Mesodermal cell (in vitro differentiated cells): ENCODE measurements around the gene OR6N2.

Experiments
- H3K27ac ChIP-seq: 2 replicates; pipeline ENCODE4 v1.7.0; 2013; ENCODE audit warnings: mild to moderate bottlenecking, low read depth, low read length, moderate library complexity; ENCODE audit not compliant: severe bottlenecking
- H3K36me3 ChIP-seq: 2 replicates; pipeline ENCODE4 v1.7.1; 2013; ENCODE audit warnings: mild to moderate bottlenecking, low read length, moderate library complexity; ENCODE audit not compliant: control insufficient read depth, insufficient read depth
- H3K4me1 ChIP-seq: one replicate; pipeline ENCODE4 v1.7.1; 2013; ENCODE audit warnings: mild to moderate bottlenecking, low read length; ENCODE audit not compliant: insufficient read depth, control insufficient read depth, poor library complexity, severe bottlenecking
- H3K4me3 ChIP-seq: 2 replicates; pipeline ENCODE4 v1.7.0; 2013; ENCODE audit warnings: low read length, control low read depth, mild to moderate bottlenecking; ENCODE audit not compliant: insufficient read depth, poor library complexity, severe bottlenecking; ENCODE audit errors: extremely low read depth
- H3K9me3 ChIP-seq: 2 replicates; pipeline ENCODE4 v1.7.1; 2013; ENCODE audit warnings: mild to moderate bottlenecking, low read length, moderate library complexity; ENCODE audit not compliant: control insufficient read depth
- WGBS, 2 experiments: methylation state at CpG; one replicate each; pipeline ENCODE4 v1.1.5; 2013; ENCODE audit warnings: missing lambda C conversion rate in 2 of 2; ENCODE audit not compliant: insufficient coverage in 2 of 2; 5-methylcytosine and 5-hydroxymethylcytosine counted together

Gene OR6N2

DNA sequence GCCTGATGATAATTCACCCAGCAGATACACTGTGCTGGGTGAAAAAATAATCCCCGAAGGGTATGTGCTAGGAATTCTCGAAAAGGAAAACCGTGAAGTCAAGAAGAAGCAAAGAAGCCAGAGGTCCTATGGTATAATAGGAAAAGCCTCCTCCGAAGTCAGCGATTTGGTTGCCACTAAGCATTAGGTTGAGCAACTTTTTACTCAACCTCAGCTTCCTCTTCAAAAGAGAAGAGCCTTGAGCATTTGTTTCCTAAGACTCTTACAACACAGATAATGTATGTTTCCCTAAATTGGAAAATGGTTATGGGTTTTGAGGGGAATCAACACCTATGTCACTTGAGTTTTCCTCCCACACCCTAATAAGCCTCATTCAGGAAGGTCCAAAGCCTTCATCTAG, 28.9 kb upstream of the OR6N2 start:
- no peaks in the 10 kb centered on the region for H3K36me3 ChIP-seq
- no peaks in the 10 kb centered on the region for H3K9me3 ChIP-seq
- no peak overlapping the region for H3K27ac ChIP-seq
- no peaks in the 10 kb centered on the region for H3K4me1 ChIP-seq
- 94% methylated on average over 2 of the region's 5 CpGs; no CpG with 5 or more reads in 1 of the 2 experiments for WGBS, 2 experiments
- no peak overlapping the region for H3K4me3 ChIP-seq

GRCh38 chr1:158809256-158809655, 28.3 kb upstream of the OR6N2 start:
- Histone ChIP-seq H3K36me3 (no peaks in the 10 kb centered on the region), H3K4me3 (no peak overlapping the region), H3K9me3 (no peaks in the 10 kb centered on the region), H3K27ac (no peak overlapping the region), H3K4me1 (no peaks in the 10 kb centered on the region)
- WGBS, 2 experiments, result 80% methylated on average over 1 of the region's 3 CpGs; no CpG with 5 or more reads in 1 of the 2 experiments

DNA sequence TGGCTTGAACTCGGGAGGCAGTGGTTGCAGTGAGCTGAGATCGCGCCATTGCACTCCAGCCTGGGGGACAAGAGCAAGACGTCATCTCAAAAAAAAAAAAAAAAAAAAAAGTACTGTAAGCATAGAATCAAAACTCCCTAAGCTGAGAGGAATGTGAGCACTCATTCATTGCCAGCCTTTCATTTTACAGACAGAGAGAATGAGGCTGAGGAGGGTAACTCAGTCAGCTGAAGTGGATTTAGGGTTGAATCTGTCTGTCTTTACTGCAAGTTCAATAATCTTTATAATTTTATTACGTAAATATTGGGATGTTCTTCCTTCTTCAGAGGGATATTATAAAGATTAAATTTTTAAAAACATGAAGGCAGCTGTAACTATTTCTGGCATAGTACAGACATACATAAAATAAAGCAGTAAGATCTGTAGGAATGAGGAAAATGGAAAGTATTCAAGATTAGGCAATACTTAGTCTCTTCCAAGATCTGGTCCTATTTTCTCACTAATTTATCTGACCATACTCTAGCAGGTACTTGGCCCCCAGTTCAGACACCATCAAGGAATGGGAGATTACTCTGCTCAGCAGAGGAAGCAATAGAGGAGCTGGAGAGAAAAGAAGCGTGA, 26.0 kb upstream of the OR6N2 start:
- Histone ChIP-seq H3K4me1 (no peaks in the 10 kb centered on the region), H3K9me3 (no peaks in the 10 kb centered on the region), H3K4me3 (no peak overlapping the region), H3K36me3 (no peaks in the 10 kb centered on the region), H3K27ac (no peak overlapping the region)
- WGBS, 2 experiments, result 80 to 86% methylated on average over 1 to 2 of the region's 6 CpGs

GRCh38 chr1:158803678-158804077, 22.7 kb upstream of the OR6N2 start:
- Histone ChIP-seq H3K4me3 (no peak overlapping the region), H3K27ac (no peak overlapping the region), H3K9me3 (no peaks in the 10 kb centered on the region), H3K36me3 (no peaks in the 10 kb centered on the region), H3K4me1 (no peaks in the 10 kb centered on the region)
- 100% methylated on average over 1 of the region's 1 CpG; no CpG with 5 or more reads in 1 of the 2 experiments for WGBS, 2 experiments

GRCh38 chr1:158801396-158801795, 20.4 kb upstream of the OR6N2 start:
- Histone ChIP-seq H3K36me3 (no peaks in the 10 kb centered on the region), H3K4me1 (no peaks in the 10 kb centered on the region), H3K27ac (no peak overlapping the region), H3K4me3 (no peak overlapping the region), H3K9me3 (no peaks in the 10 kb centered on the region)
- WGBS, 2 experiments, result 100% methylated on average over 1 of the region's 1 CpG; no CpG with 5 or more reads in 1 of the 2 experiments

- Histone ChIP-seq H3K4me1 (no peaks in the 10 kb centered on the region), H3K9me3 (no peaks in the 10 kb centered on the region)
- 100% methylated on average over 1 of the region's 2 CpGs for WGBS, 2 experiments
Measured at GRCh38 chr1:158800526-158800925, 19.5 kb upstream of the OR6N2 start.

DNA sequence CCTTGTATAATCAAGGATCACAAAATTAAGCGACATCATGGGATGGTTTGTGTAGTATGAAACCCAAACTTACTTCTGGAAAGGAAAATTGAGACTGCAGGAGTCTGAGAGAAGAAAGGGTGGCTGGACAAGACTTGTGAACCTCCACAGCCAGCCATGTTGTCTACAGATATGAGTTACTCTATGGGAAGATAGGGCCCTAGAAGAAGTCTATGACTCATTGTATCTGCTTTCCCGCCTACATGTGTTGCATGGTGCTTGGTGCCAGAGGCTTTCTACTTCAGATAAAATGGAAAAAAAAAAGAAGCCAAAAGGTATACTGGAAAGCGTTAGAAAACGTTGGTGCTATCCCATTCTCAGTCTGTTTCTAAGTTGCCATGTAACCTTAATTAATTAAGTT, 18.7 kb upstream of the OR6N2 start:
- WGBS, 2 experiments, result 83 to 100% methylated on average over 1 to 2 of the region's 4 CpGs
- Histone ChIP-seq H3K36me3 (no peaks in the 10 kb centered on the region), H3K4me1 (no peaks in the 10 kb centered on the region), H3K9me3 (no peaks in the 10 kb centered on the region), H3K27ac (no peak overlapping the region), H3K4me3 (no peak overlapping the region)

More at GRCh38 chr1:158800526-158800925, 19.5 kb upstream of the OR6N2 start:
- Histone ChIP-seq H3K36me3 (no peaks in the 10 kb centered on the region), H3K27ac (no peak overlapping the region), H3K4me3 (no peak overlapping the region)

GRCh38 chr1:158798531-158798930, 17.5 kb upstream of the OR6N2 start:
- Histone ChIP-seq H3K27ac (no peak overlapping the region), H3K36me3 (no peaks in the 10 kb centered on the region), H3K9me3 (no peaks in the 10 kb centered on the region), H3K4me3 (no peak overlapping the region), H3K4me1 (no peaks in the 10 kb centered on the region)
- 90 to 91% methylated on average over 1 to 3 of the region's 3 CpGs for WGBS, 2 experiments

GRCh38 chr1:158794247-158794646, 13.2 kb upstream of the OR6N2 start:
- Histone ChIP-seq H3K27ac (no peak overlapping the region), H3K4me3 (no peak overlapping the region), H3K9me3 (no peaks in the 10 kb centered on the region), H3K4me1 (no peaks in the 10 kb centered on the region), H3K36me3 (no peaks in the 10 kb centered on the region)
- WGBS, 2 experiments, result 75 to 87% methylated on average over 4 to 5 of the region's 6 CpGs

GRCh38 chr1:158793604-158794003, 12.6 kb upstream of the OR6N2 start:
- H3K9me3 ChIP-seq, result no peaks in the 10 kb centered on the region
- no peaks in the 10 kb centered on the region for H3K36me3 ChIP-seq
- WGBS, 2 experiments, result 54 to 79% methylated on average over 2 of the region's 2 CpGs
- no peak overlapping the region for H3K4me3 ChIP-seq
- H3K4me1 ChIP-seq, result no peaks in the 10 kb centered on the region
- no peak overlapping the region for H3K27ac ChIP-seq

- 93 to 100% methylated on average over 3 of the region's 6 CpGs for WGBS, 2 experiments
- H3K9me3 ChIP-seq, result no peaks in the 10 kb centered on the region
- H3K4me3 ChIP-seq, result no peak within 1 kb of the TSS
- H3K27ac ChIP-seq, result no peak within 1 kb of the TSS
- H3K36me3 ChIP-seq, result no peaks in the 10 kb centered on the region
- H3K4me1 ChIP-seq, result no peaks in the 10 kb centered on the region
Measured at GRCh38 chr1:158771950-158772866, 8.8 kb downstream of the OR6N2 start, which contains the start of gene OR6N1. OR6N1 (minus strand) TSS chr1:158772195; CDS start chr1:158766682, 5,513 bp downstream.
